H1 (cell line): Measurements from ENCODE around the gene TEDC1.

ENCODE experiments used
- CTCF ChIP-seq, 3 experiments: IDR thresholded peaks; 1 replicate in 2 of 3; 2 replicates in 1 of 3; pipeline versions ENCODE4 v1.5.1 to v1.6.1; 2011; ENCODE audit warnings: low read length in 3 of 3, mild to moderate bottlenecking in 3 of 3, inconsistent platforms in 2 of 3, low read depth in 1 of 3, moderate library complexity in 1 of 3; ENCODE audit not compliant: insufficient read depth in 1 of 3; ENCODE audit errors: control extremely low read depth in 1 of 3
- SIRT6 ChIP-seq: IDR thresholded peaks from one replicate; pipeline ENCODE4 v1.7.1; 2012; ENCODE audit warnings: low read length, inconsistent platforms

DNA sequence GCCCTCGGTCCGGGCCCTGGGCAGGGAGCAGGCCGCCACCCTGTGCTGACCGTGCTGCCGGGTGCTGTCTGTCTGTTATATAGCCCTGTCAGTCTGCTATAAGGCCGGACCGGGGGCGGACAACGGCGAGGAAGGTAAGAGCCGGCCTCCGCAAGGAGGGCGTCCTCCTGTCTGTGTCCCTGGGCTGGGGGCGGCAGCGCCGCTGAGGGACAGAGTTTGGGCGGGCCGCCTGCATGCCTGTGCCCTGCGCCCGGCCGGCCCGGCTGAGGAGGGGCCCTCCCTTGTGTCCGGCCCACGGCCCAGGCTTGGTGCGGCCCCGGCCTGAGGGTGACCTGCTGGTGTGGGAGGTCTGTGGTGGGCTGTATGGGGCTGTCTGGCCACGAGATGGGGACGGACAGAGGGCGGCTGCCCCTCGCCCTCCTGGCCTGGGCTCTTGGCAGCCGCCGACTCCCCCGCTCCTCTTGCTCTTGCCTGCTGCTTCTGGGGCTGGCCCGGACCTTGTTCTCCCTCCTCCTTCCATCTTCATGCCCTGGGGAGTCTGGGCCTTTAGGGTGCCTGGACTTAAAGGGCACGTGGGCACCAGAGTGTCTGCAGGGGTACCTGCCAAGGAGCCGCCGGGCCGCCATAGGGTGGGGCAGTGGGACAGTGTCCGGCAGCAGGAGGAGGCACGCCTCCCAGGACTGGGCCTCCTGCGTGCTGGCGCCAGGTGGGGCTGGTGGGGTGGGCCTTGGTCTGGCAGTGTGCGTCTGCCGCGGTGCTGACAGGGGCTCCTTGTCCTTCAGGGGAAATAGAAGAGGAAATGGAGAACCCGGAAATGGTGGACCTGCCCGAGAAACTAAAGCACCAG lies 41.5 kb upstream of the TEDC1 start:
- TF ChIP-seq SIRT6 (no peak), CTCF (IDR thresholded peaks at IDR 0.05; ENCODE audit: control extremely low read depth in 1 of 3, insufficient read depth in 1 of 3, low read depth in 1 of 3, low read length in 3 of 3) (no peak)
